K562 (cell line): ENCODE data around the gene SLC25A15. TPM values are rescaled to one million over a fixed set of nuclear protein-coding genes. Genes with fewer than 3 reads are reported as not detected.

ENCODE experiments used
- ATAC-seq: fragments of 200-7000 bp; cut with Tn5 transposase; 3 replicates; pipeline ENCODE4 v1.9.1; 2020; ENCODE audit warnings: moderate library complexity
- BruUV-seq: library from RNA; stranded (reverse); fragments of 400-500 nt; replicated peaks from 2 replicates; lab custom pipeline; 2021; lab: Mats Ljungman, UMichigan
- CTCF ChIA-PET: fragments of 300-600 bp; formaldehyde crosslinking; extraction: SDS; loops from one replicate; lab custom pipeline; 2021; ENCODE audit warnings: low intra/inter-chr PET ratio; lab: Yijun Ruan, JAX
- POLR2A ChIA-PET: fragments of 300-600, 350-650 bp; sonication (Branson Sonifier 250); formaldehyde crosslinking; extraction: SDS; loops from one replicate; lab custom pipeline; 2021; ENCODE audit warnings: antibody characterized with exemption, inconsistent platforms; lab: Yijun Ruan, JAX
- DNase-seq, 4 experiments: peaks; one replicate each; pipeline versions ENCODE4 v3.0.0 to v3.0.0-alpha.2; 2011 to 2018; ENCODE audit warnings: low spot score in 3 of 4, mixed read lengths in 3 of 4; ENCODE audit errors: extremely low read depth in 1 of 4
- FAIRE-seq: peaks from 2 replicates; lab custom pipeline; 2011; peaks lifted over from hg19 to GRCh38; lab: Jason Lieb, UNC
- H2AFZ ChIP-seq: 2 replicates; pipeline ENCODE4 v1.6.0; 2011; ENCODE audit warnings: low read depth, low read length, control low read depth, inconsistent platforms
- H3K27ac ChIP-seq: fragments of 200-600 bp; 3 replicates; pipeline ENCODE4 v1.8.0; 2011; ENCODE audit warnings: low read depth, mild to moderate bottlenecking, control low read depth, inconsistent platforms, low read length, moderate library complexity, mixed read lengths; ENCODE audit errors: extremely low read depth
- H3K27me3 ChIP-seq, 2 experiments: fragments of 300-600 bp in 1 of 2; 2 replicates in 1 of 2; 3 replicates in 1 of 2; pipeline versions ENCODE4 v1.6.0 to v1.8.0; 2011; ENCODE audit warnings: inconsistent platforms in 2 of 2, low read length in 2 of 2, mild to moderate bottlenecking in 1 of 2, mixed read lengths in 1 of 2, moderate library complexity in 1 of 2; ENCODE audit not compliant: control insufficient read depth in 2 of 2, insufficient read depth in 2 of 2
- H3K36me3 ChIP-seq: fragments of 300-600 bp; 3 replicates; pipeline ENCODE4 v1.8.0; 2011; ENCODE audit warnings: mild to moderate bottlenecking, low read length, inconsistent platforms; ENCODE audit not compliant: control insufficient read depth, insufficient read depth
- H3K4me1 ChIP-seq, 2 experiments: fragments of 200-600 bp in 1 of 2; replicated peaks in 1 of 2; 2 replicates in 1 of 2; 3 replicates in 1 of 2; pipeline versions ENCODE4 v1.5.1 to v1.8.0; 2011; ENCODE audit warnings: inconsistent platforms in 2 of 2, low read length in 2 of 2, mild to moderate bottlenecking in 1 of 2, mixed read lengths in 1 of 2, moderate library complexity in 1 of 2; ENCODE audit not compliant: control insufficient read depth in 2 of 2, insufficient read depth in 2 of 2
- H3K4me2 ChIP-seq: 2 replicates; pipeline ENCODE4 v1.6.1; 2011; ENCODE audit warnings: low read length, control low read depth, inconsistent platforms, mixed read lengths; ENCODE audit not compliant: insufficient read depth
- H3K4me3 ChIP-seq: fragments of 200-600 bp; sonication (generic), shearing (Covaris generic); 2 replicates; pipeline ENCODE4 v1.5.1; 2016; ENCODE audit warnings: control low read depth, inconsistent platforms
- H3K79me2 ChIP-seq: fragments of 200-600 bp; 3 replicates; pipeline ENCODE4 v1.8.0; 2011; ENCODE audit warnings: low read length, inconsistent platforms; ENCODE audit not compliant: control insufficient read depth, insufficient read depth
- H3K9ac ChIP-seq, 2 experiments: 2 replicates each; pipeline versions ENCODE4 v1.6.0 to v1.6.1; 2011; ENCODE audit warnings: low read depth in 2 of 2, low read length in 2 of 2, control low read depth in 1 of 2, inconsistent platforms in 1 of 2, mild to moderate bottlenecking in 1 of 2, mixed read lengths in 1 of 2; ENCODE audit not compliant: insufficient read depth in 1 of 2
- H3K9me1 ChIP-seq: one replicate; pipeline ENCODE4 v1.6.0; 2011; ENCODE audit warnings: inconsistent platforms, mild to moderate bottlenecking, low read length, moderate library complexity; ENCODE audit not compliant: control insufficient read depth, insufficient read depth
- H3K9me3 ChIP-seq: replicated peaks from 2 replicates; pipeline ENCODE4 v1.5.1; 2011; ENCODE audit warnings: low read depth, low read length, inconsistent platforms; ENCODE audit not compliant: control insufficient read depth, insufficient read depth
- H4K20me1 ChIP-seq: replicated peaks from 2 replicates; pipeline ENCODE4 v1.6.1; 2011; ENCODE audit warnings: low read length, inconsistent platforms, mixed read lengths; ENCODE audit not compliant: control insufficient read depth, insufficient read depth
- ARID1B ChIP-seq: fragments of 450-650 bp; IDR thresholded peaks from 2 replicates; pipeline ENCODE4 v1.6.1; 2016; ENCODE audit warnings: antibody characterized with exemption, mild to moderate bottlenecking, inconsistent platforms
- CBX2 ChIP-seq: fragments of 200-600 bp; sonication (generic); IDR thresholded peaks from one replicate; pipeline ENCODE4 v1.6.1; 2012; ENCODE audit warnings: mild to moderate bottlenecking, low read length, inconsistent platforms; ENCODE audit not compliant: insufficient read depth, poor library complexity, severe bottlenecking
- CCAR2 ChIP-seq: fragments of 200-400 bp; formaldehyde crosslinking; IDR thresholded peaks from 2 replicates; pipeline ENCODE4 v1.6.1; 2017; ENCODE audit warnings: mild to moderate bottlenecking, low read depth, low read length
- CCNT2 ChIP-seq: IDR thresholded peaks from 2 replicates; pipeline ENCODE4 v1.6.1; 2011; ENCODE audit warnings: borderline replicate concordance, low read depth, mild to moderate bottlenecking, moderate library complexity, mixed read lengths, low read length; ENCODE audit not compliant: insufficient read length; ENCODE audit errors: extremely low read depth
- FOXP1 ChIP-seq: sonication (generic); formaldehyde crosslinking; IDR thresholded peaks from 2 replicates; pipeline ENCODE4 v1.8.0; 2022; ENCODE audit warnings: mild to moderate bottlenecking, missing genetic modification reagents
- HNRNPLL ChIP-seq: fragments of 200-400 bp; formaldehyde crosslinking; IDR thresholded peaks from 2 replicates; pipeline ENCODE4 v1.6.1; 2017; ENCODE audit warnings: low read length, low read depth, mild to moderate bottlenecking; ENCODE audit not compliant: poor library complexity, severe bottlenecking
- KDM5B ChIP-seq: fragments of 200-600 bp; sonication (generic); IDR thresholded peaks from 2 replicates; pipeline ENCODE4 v1.6.1; 2012; ENCODE audit warnings: low read depth, mild to moderate bottlenecking, moderate library complexity, low read length, control low read depth, inconsistent platforms; ENCODE audit not compliant: insufficient replicate concordance
- KLF1 ChIP-seq: fragments of 450-650 bp; IDR thresholded peaks from 2 replicates; pipeline ENCODE4 v1.6.1; 2016; ENCODE audit warnings: missing genetic modification characterization, missing compliant biosample characterization
- RBM22 ChIP-seq: fragments of 200-400 bp; formaldehyde crosslinking; IDR thresholded peaks from 2 replicates; pipeline ENCODE4 v1.6.1; 2018; ENCODE audit warnings: low read length, low read depth; ENCODE audit not compliant: poor library complexity, severe bottlenecking
- SFPQ ChIP-seq: fragments of 200-400 bp; formaldehyde crosslinking; IDR thresholded peaks from 2 replicates; pipeline ENCODE4 v1.6.1; 2017; ENCODE audit warnings: mild to moderate bottlenecking, low read depth, low read length, moderate library complexity
- SMARCB1 ChIP-seq: IDR thresholded peaks from 2 replicates; pipeline ENCODE4 v1.6.1; 2011; ENCODE audit warnings: improper control_type of control experiment, low read depth; ENCODE audit not compliant: insufficient read length
- ZNF316 ChIP-seq: fragments of 450-650 bp; IDR thresholded peaks from 2 replicates; pipeline ENCODE4 v1.6.1; 2016
- ZNF324 ChIP-seq: fragments of 250-450 bp; sonication (Bioruptor Pico); IDR thresholded peaks from 2 replicates; pipeline ENCODE4 v1.4.0; 2020; ENCODE audit warnings: mild to moderate bottlenecking
- ZNF449 ChIP-seq: fragments of 250-450 bp; sonication (Bioruptor Pico); IDR thresholded peaks from 2 replicates; pipeline ENCODE4 v1.8.0; 2022; ENCODE audit warnings: moderate library complexity, mild to moderate bottlenecking, inconsistent platforms
- ZNF551 ChIP-seq: fragments of 250-450 bp; sonication (Bioruptor Pico); IDR thresholded peaks from 2 replicates; pipeline ENCODE4 v1.5.0; 2021; ENCODE audit warnings: mild to moderate bottlenecking, moderate library complexity
- WGBS: fragments of 100-300 bp; shearing (Covaris generic); methylation state at CpG from one replicate; pipeline ENCODE4 v1.1.6; 2016; ENCODE audit warnings: low coverage, mixed read lengths; ENCODE audit not compliant: insufficient coverage; ENCODE audit errors: missing lambda C conversion rate; 5-methylcytosine and 5-hydroxymethylcytosine counted together
- in situ Hi-C: fragments of 300-500 bp; cut with MboI; formaldehyde crosslinking; loops from 4 replicates; pipeline ENCODE4 v1.15.0; 2018; ENCODE audit warnings: inconsistent platforms, mixed read lengths
- intact Hi-C: fragments of 100-400 bp; cut with micrococcal nuclease; formaldehyde crosslinking; loops from 2 replicates; pipeline ENCODE4 v1.14.2; 2022
- polyA plus RNA-seq, 8 experiments: library from polyadenylated mRNA; depleted of rRNA in 4 of 8; stranded (reverse) in 5 of 8; unstranded in 3 of 8; fragments of >200 nt; fragmentation: Nextera tagmentation in 2 of 8; fragmentation: Illumina TruSeq in 1 of 8; extraction: Ambion mirVana in 2 of 8; extraction: Trizol in 1 of 8; gene quantifications; 2 replicates each; pipeline versions ENCODE4 v1.2.1 to v1.2.3, GENCODE V29; 2011 to 2014; ENCODE audit warnings: inconsistent platforms in 1 of 8, missing spikeins in 1 of 8
- total RNA-seq, 7 experiments: library from RNA; depleted of rRNA in 6 of 7; stranded (reverse); fragments of >200 nt in 6 of 7; fragmentation: Illumina TruSeq in 2 of 7; extraction: Trizol in 2 of 7; gene quantifications; 2 replicates each; pipeline versions ENCODE4 v1.2.1 to v1.2.3, GENCODE V29; 2011 to 2021; ENCODE audit warnings: low replicate concordance in 1 of 7
- TF ChIP-seq, protein P1 (sequence below): sonication (generic); formaldehyde crosslinking; IDR thresholded peaks from 2 replicates; pipeline ENCODE4 v1.4.0; 2020; ENCODE audit warnings: mild to moderate bottlenecking, missing genetic modification reagents

The SLC25A15 gene
- total and polyA plus RNA-seq, 9 of the 15 experiments (the other 6 are each of a cell fraction or from before 2014, with no cell fraction given) = 3.5 to 30.5 (median 20.3) TPM

DNA sequence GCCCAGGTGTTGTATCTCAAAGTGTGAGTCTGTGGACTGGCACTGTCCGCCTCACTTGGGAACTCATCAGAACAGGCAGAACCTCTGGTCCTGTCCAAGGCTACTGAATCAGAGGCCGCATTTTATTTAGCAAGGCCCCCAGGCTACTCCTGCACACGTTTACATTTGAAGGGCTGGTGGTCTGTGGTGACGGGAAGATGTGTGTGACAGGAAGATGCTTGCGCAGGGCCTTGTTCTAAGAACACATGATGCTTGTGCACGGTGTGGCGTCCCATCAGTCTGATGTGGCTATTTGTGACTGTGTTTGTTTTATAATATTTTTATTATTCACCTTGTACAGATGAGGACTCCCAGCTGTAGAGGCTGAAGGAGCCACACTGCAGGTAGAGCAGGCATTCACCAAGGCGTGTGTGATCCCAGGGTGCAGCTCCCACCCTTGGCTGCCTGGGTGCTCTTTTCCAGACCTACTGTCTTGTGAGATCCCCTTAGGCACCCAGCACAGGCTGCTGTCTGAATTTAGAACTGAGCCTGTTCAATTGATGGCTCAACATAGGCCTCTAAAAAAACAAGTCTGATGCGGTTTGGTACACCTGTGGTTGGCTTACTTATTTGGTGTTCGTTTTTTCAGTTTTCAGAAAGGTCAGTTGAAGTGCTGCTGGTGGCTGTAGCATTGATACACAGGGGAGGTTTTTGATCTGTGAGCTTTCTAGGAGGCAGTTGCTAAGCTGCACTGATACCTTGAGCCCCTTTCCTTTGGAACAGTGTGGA is 3.1 kb downstream of the SLC25A15 start:
- Histone ChIP-seq H3K27me3 (no peaks in the 10 kb centered on the region), H3K36me3 (peaks cover 11% of the 10 kb centered on the region; the same call in 1 of the 3 replicates), H4K20me1 (no peaks in the 10 kb centered on the region), H2AFZ (no peak overlapping the region), H3K79me2 (peaks cover 18% of the 10 kb centered on the region; the same call in 2 of the 3 replicates), H3K4me2 (no peak overlapping the region), H3K9ac (no peak overlapping the region), H3K9me1 (no peaks in the 10 kb centered on the region), H3K4me3 (no peak overlapping the region), H3K9me3 (no peaks in the 10 kb centered on the region), H3K4me1 (peaks cover 2 to 16% of the 10 kb centered on the region in 2 experiments; a peak in 4 of 5 replicates), H3K27ac (no peak overlapping the region)
- 86% methylated on average over 10 of the region's 10 CpGs for WGBS
- FAIRE-seq (no peak), ATAC-seq (no peak), DNase-seq (no peak)
- CTCF ChIA-PET = no interaction called here
- in situ Hi-C loops (loop anchor here (25.0 kb wide), 1 partner anchor 270 kb away; the partner anchor contains the start of gene WBP4), intact Hi-C loops (no loop called here)
- POLR2A ChIA-PET = no interaction called here
- no TSS peak for BruUV-seq
- TF ChIP-seq CCNT2 (no peak), ZNF324 (CRISPR knock-in tag) (no peak), ARID1B (no peak), ZNF551 (CRISPR knock-in tag) (no peak), FOXP1 (CRISPR knock-in tag) (no peak), HNRNPLL (no peak), CBX2 (no peak), SFPQ (no peak), KLF1 (no peak), RBM22 (no peak), ZNF316 (no peak), ZNF449 (CRISPR knock-in tag) (no peak), KDM5B (no peak), SMARCB1 (no peak), CCAR2 (no peak)
- TF ChIP-seq, protein P1, sequence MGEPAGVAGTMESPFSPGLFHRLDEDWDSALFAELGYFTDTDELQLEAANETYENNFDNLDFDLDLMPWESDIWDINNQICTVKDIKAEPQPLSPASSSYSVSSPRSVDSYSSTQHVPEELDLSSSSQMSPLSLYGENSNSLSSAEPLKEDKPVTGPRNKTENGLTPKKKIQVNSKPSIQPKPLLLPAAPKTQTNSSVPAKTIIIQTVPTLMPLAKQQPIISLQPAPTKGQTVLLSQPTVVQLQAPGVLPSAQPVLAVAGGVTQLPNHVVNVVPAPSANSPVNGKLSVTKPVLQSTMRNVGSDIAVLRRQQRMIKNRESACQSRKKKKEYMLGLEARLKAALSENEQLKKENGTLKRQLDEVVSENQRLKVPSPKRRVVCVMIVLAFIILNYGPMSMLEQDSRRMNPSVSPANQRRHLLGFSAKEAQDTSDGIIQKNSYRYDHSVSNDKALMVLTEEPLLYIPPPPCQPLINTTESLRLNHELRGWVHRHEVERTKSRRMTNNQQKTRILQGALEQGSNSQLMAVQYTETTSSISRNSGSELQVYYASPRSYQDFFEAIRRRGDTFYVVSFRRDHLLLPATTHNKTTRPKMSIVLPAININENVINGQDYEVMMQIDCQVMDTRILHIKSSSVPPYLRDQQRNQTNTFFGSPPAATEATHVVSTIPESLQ (CRISPR knock-in tag) = no peak
